ENCODE measurements around the gene OSGEP. TPM values are rescaled to one million over a fixed set of nuclear protein-coding genes. Genes with fewer than 3 reads are reported as not detected.

Gene OSGEP
- total RNA-seq (2021; ENCODE audit: unreplicated experiment) = 21.8 TPM
- 15.0 and 18.1 TPM in 2 replicates for polyA plus RNA-seq (2012)
- Bru-seq, nascent RNA = percentile 82 among the genes with signal in this experiment
- BruChase-seq, experiment 1, labeled RNA remaining after a 6-hour chase = percentile 74 among the genes with signal in this experiment
- percentile 86 among the genes with signal in this experiment for BruChase-seq, experiment 2, labeled RNA remaining after a 2-hour chase
- long read RNA-seq, transcript OSGEP-201 (11 exons, 2,002 nt) = major isoform, 20 of 39 reads
- long read RNA-seq, partial matches to known transcripts = 8 of 39 reads
- long read RNA-seq, other reads (novel, unspliced or antisense) = 9 of 39 reads

- Histone ChIP-seq H3K27me3 (ENCODE audit: insufficient read depth, low read length) (no peaks in the 10 kb centered on the region), H3K9me3 (ENCODE audit: control insufficient read depth in 1 of 2, insufficient read depth in 1 of 2, low read depth in 1 of 2, low read length in 2 of 2) (no peaks in the 10 kb centered on the region), H3K9me2 (ENCODE audit: insufficient read depth) (no peaks in the 10 kb centered on the region), H3K9ac (ENCODE audit: low read length) (peak within 1 kb of the TSS; percentile 93), H3K36me3 (ENCODE audit: control insufficient read depth in 1 of 2, insufficient read depth in 2 of 2, low read length in 2 of 2) (peaks cover 33 to 47% of the 10 kb centered on the region in 2 experiments), H3K27ac (ENCODE audit: low read depth, low read length) (peak within 1 kb of the TSS; percentile 97), H3K4me3 (replicated peaks in 1 of 2; ENCODE audit: low read depth in 1 of 2, low read length in 2 of 2) (peak within 1 kb of the TSS; percentile 83 to 96), H4K20me1 (ENCODE audit: insufficient read depth) (no peaks in the 10 kb centered on the region), H3K4me2 (ENCODE audit: low read length) (peak within 1 kb of the TSS; percentile 94), H3K4me1 (ENCODE audit: control insufficient read depth in 1 of 2, insufficient read depth in 2 of 2, low read length in 2 of 2) (peaks cover 12 to 16% of the 10 kb centered on the region in 2 experiments; a peak in 3 of 4 replicates), H3K79me2 (ENCODE audit: insufficient read depth, low read length) (peaks cover 52% of the 10 kb centered on the region), H2AFZ (ENCODE audit: low read depth, low read length, poor library complexity, severe bottlenecking) (peak within 1 kb of the TSS; percentile 8)
- intact Hi-C loops (cut with micrococcal nuclease) = loop anchor here (1.0 to 2.0 kb wide), 2 partner anchors 40 to 155 kb away; no protein-coding TSS in a partner anchor
- ChIA-PET CTCF (interaction anchor here (0.7 to 2.2 kb wide), 4 partner anchors 33 to 202 kb away, joined by 3 to 10 read pairs (median 3); no protein-coding TSS in a partner anchor), RAD21 (ENCODE audit: low non-redundant PET in 1 of 2, low total read pairs in 2 of 2, uncharacterized antibody in 2 of 2, unreplicated experiment in 2 of 2) (interaction anchor here in 1 of 2 experiments (0.5 kb wide), 1 partner anchor 54 kb away, joined by 3 read pairs; no protein-coding TSS in a partner anchor), POLR2A (interaction anchor here (0.7 to 2.6 kb wide), 11 partner anchors 13 to 112 kb away, joined by 3 to 29 read pairs (median 6); partner anchors contain the start of genes PARP2, PNP and TEP1)
- DNase-seq (ENCODE audit: low read depth, low spot score) (peak; percentile 99), ATAC-seq (peak; percentile 82)
- BruUV-seq (replicated peaks) = no TSS peak
- TF ChIP-seq POLR2AphosphoS5 (IDR thresholded peaks at IDR 0.05; ENCODE audit: low read depth, low read length) (peak; percentile 66), SRF (IDR thresholded peaks at IDR 0.05; ENCODE audit: low read depth) (no peak; the same call in 1 of the 2 replicates), RAD21 (IDR thresholded peaks at IDR 0.05; ENCODE audit: low read depth) (no peak), REST (IDR thresholded peaks at IDR 0.05; ENCODE audit: low read depth) (no peak), EZH2phosphoT487 (IDR thresholded peaks at IDR 0.05; ENCODE audit: borderline replicate concordance) (no peak), ZNF274 (IDR thresholded peaks at IDR 0.05; ENCODE audit: low read depth, low read length) (no peak), JUND (IDR thresholded peaks at IDR 0.05) (no peak), FOSL1 (IDR thresholded peaks at IDR 0.05; ENCODE audit: low read depth) (no peak), ATF3 (IDR thresholded peaks at IDR 0.05) (no peak), POLR2A (IDR thresholded peaks at IDR 0.05; ENCODE audit: borderline replicate concordance, extremely low read depth, insufficient read depth, insufficient read length) (peak; percentile 59), ELF1 (IDR thresholded peaks at IDR 0.05; ENCODE audit: borderline replicate concordance, low read depth) (no peak), YY1 (IDR thresholded peaks at IDR 0.05; ENCODE audit: extremely low read depth, insufficient replicate concordance, low read depth, low read length) (peak; percentile 29), TCF7L2 (IDR thresholded peaks at IDR 0.05; ENCODE audit: borderline replicate concordance, extremely low read depth, insufficient read depth, insufficient read length) (peak; percentile 86), EZH2 (IDR thresholded peaks at IDR 0.05) (no peak), ZBTB33 (IDR thresholded peaks at IDR 0.05; ENCODE audit: extremely low read depth, insufficient replicate concordance, low read length) (peak; percentile 12), CBX3 (IDR thresholded peaks at IDR 0.05; ENCODE audit: low read depth) (no peak; the same call in 1 of the 2 replicates), SIN3A (IDR thresholded peaks at IDR 0.05; ENCODE audit: low read depth) (peak; percentile 95), SP1 (IDR thresholded peaks at IDR 0.05; ENCODE audit: low read depth) (peak; percentile 79)
These were observed at the start of gene OSGEP, which contains the start of gene APEX1 for GRCh38 chr14:20454516-20455354. OSGEP (minus strand) TSS chr14:20454812; CDS start chr14:20454683, 129 bp downstream. APEX1 (plus strand) TSS chr14:20455226; CDS start chr14:20455646, 420 bp downstream.

Data from HCT116 (cell line).